PFSK-1 (cell line): ENCODE measurements around the gene KCNMA1.

ENCODE experiments used
- FOXP2 ChIP-seq: optimal IDR thresholded peaks from 2 replicates; pipeline ENCODE3; 2011; ENCODE audit warnings: borderline replicate concordance, control low read depth, inconsistent platforms; ENCODE audit not compliant: insufficient read depth; ENCODE audit errors: extremely low read length, extremely low read depth
- POLR2AphosphoS5 ChIP-seq: IDR thresholded peaks from 2 replicates; pipeline ENCODE4 v1.6.1; 2012; ENCODE audit warnings: low read depth, mild to moderate bottlenecking, control low read depth, low read length, moderate library complexity
- REST ChIP-seq, 2 experiments: IDR thresholded peaks; 2 replicates each; pipeline versions ENCODE4 v1.6.1 to v1.8.0; 2011 to 2012; ENCODE audit warnings: low read depth in 2 of 2, low read length in 2 of 2, control low read depth in 1 of 2, inconsistent platforms in 1 of 2, mild to moderate bottlenecking in 1 of 2, moderate library complexity in 1 of 2; ENCODE audit not compliant: insufficient read depth in 1 of 2
- SIN3A ChIP-seq: IDR thresholded peaks from 2 replicates; pipeline ENCODE4 v1.6.1; 2012; ENCODE audit warnings: mild to moderate bottlenecking, low read length, moderate library complexity, borderline replicate concordance; ENCODE audit not compliant: insufficient read depth
- TAF1 ChIP-seq: IDR thresholded peaks from 2 replicates; pipeline ENCODE4 v1.6.1; 2012; ENCODE audit warnings: low read length, control low read depth, borderline replicate concordance; ENCODE audit not compliant: insufficient read depth

Gene KCNMA1

DNA sequence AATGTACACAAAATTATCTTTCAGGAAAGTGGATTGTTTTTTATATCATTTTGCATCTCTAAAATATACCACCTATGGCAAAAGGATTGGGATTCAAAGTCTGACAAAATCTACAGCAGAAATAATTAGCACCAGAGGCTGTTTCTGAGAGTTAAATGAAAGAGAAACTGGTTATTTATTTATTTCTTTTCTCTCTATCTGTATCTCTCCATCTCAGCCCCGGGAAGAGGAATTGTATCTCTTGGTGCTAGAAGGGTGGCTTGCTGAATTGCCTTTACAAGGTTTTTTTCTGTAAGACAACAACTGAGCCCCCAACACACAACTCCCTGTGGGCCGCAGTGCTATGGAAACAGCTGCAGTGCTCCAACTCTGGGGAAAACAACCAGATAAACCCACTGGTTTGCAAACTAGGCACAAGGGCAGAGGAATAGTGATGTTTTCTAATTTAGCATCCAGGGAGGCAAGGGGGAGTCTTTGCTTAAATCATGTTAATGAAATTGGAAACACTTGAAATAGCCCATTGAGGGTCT lies 249.0 kb downstream of the KCNMA1 start:
- TF ChIP-seq REST (IDR thresholded peaks at IDR 0.05; ENCODE audit: insufficient read depth in 1 of 2, low read depth in 2 of 2, low read length in 2 of 2) (no peak), POLR2AphosphoS5 (no peak), SIN3A (no peak), TAF1 (no peak), FOXP2 (no peak)

- TF ChIP-seq REST (IDR thresholded peaks at IDR 0.05; ENCODE audit: insufficient read depth in 1 of 2, low read depth in 2 of 2, low read length in 2 of 2): no peak
- TF ChIP-seq POLR2AphosphoS5: no peak
- TF ChIP-seq TAF1: no peak
- no peak for TF ChIP-seq SIN3A
- no peak for TF ChIP-seq FOXP2
Observed at GRCh38 chr10:77387247-77387646, 250.4 kb downstream of the KCNMA1 start.

DNA sequence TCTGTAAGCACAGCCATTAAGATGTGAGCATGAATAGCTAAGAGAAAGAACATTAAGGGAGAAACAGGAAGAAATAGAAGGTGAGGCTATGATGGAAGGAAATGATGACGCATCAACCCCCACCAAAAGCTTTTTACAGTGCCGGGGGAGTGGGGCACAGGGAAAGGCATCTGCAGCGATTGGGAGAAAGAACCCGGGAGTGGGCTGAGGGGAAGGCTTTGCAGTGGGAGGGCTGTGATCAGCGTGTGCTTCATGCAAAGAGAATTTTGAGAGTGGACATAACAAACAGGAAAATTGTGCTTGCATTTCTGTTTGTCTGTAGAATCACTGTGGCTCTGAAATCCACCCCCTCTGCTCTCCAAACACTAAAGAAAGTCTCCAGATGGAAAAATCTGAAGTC lies 250.8 kb downstream of the KCNMA1 start:
- no peak for TF ChIP-seq TAF1
- no peak for TF ChIP-seq REST (IDR thresholded peaks at IDR 0.05; ENCODE audit: insufficient read depth in 1 of 2, low read depth in 2 of 2, low read length in 2 of 2)
- no peak for TF ChIP-seq FOXP2
- no peak for TF ChIP-seq SIN3A
- no peak for TF ChIP-seq POLR2AphosphoS5

DNA sequence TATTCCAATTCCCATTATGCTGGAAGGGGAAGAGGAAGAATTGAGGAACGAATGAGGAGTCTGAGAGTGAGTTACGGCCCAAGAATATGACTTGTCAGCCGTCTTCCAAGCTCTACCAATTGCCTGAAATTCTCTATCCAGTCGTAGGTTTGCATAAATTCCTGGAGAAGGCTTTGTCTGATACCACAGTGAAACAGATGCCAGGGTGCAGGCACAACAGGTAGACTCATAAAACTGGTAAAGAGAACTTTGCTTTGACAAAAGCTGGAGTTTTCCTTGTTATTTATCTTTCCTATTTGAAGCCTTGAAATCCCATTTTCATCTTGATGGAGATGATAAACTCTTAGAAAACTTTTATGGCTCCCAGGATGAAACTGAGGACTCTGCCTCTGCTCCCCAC lies 251.2 kb downstream of the KCNMA1 start:
- TF ChIP-seq POLR2AphosphoS5 (no peak), FOXP2 (no peak), SIN3A (no peak), TAF1 (no peak), REST (IDR thresholded peaks at IDR 0.05; ENCODE audit: insufficient read depth in 1 of 2, low read depth in 2 of 2, low read length in 2 of 2) (no peak)

DNA sequence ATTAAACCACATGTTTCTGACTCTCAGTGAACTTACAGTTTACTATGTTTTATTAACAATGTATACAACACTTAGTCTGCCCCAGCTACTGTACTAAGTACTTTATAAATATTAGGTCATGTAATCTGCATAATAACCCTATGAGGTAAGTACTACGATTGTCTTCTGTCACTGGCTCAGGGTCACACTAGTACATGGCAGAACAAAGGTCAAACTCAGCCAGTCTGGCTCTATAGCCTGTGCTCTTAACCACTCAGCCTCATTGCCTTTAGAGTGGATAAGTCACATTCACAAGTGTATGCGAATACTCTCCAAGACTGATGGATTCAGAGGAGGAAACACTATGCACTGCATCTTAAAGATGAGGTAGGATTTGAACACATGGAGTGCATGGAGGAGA lies 252.3 kb downstream of the KCNMA1 start:
- TF ChIP-seq FOXP2: no peak
- TF ChIP-seq SIN3A: no peak
- no peak for TF ChIP-seq POLR2AphosphoS5
- TF ChIP-seq REST (IDR thresholded peaks at IDR 0.05; ENCODE audit: insufficient read depth in 1 of 2, low read depth in 2 of 2, low read length in 2 of 2): no peak
- TF ChIP-seq TAF1: no peak
